GM12892 (cell line): ENCODE measurements around the gene FAM13A.

Experiments
- POLR2A ChIP-seq: IDR thresholded peaks from 2 replicates; pipeline ENCODE4 v1.6.1; 2011; ENCODE audit warnings: low read depth, low read length, control low read depth
- POLR2AphosphoS5 ChIP-seq: IDR thresholded peaks from 2 replicates; pipeline ENCODE4 v1.6.1; 2011; ENCODE audit warnings: low read depth, low read length, control low read depth

DNA sequence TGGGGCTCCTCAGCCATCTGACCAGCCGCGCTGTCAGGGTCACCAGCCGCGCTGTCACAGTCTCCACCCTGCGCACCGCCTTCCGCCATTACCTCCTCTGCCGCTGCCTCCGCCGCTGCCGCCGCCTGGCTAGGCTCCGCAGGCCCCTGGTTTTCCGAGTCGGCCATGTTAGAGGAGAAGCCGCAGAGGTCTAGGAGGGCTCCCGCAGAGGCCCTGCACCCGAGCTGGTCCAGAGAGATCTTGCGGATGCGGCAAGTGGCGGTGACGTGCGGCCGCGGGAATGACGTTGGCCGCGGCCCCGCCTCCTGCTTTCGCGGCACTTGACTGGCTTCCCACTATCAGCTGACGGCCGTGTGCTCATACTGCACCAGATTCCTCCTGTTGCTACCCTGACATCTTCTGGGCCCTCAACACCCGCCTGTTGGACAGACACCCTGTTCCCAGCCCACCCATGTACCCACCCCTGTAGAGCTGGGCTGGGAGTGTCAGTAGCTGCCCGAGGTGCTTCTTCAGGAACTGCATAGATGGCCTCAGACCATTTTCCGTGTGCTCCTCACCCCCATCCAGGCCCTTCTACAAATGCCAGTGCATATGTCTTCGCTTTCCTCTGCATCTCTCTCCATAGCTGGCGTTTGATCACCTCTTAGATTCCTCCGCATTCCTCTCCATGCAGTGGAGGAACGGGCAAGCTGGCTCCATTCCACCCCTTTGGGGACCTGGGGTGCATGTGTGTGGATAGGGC is 359.2 kb downstream of the FAM13A start, which contains the start of gene NAP1L5:
- TF ChIP-seq POLR2A = no peak; the same call in 1 of the 2 replicates
- TF ChIP-seq POLR2AphosphoS5 = no peak
